ENCODE results near the gene GPATCH2.

The GPATCH2 gene

DNA sequence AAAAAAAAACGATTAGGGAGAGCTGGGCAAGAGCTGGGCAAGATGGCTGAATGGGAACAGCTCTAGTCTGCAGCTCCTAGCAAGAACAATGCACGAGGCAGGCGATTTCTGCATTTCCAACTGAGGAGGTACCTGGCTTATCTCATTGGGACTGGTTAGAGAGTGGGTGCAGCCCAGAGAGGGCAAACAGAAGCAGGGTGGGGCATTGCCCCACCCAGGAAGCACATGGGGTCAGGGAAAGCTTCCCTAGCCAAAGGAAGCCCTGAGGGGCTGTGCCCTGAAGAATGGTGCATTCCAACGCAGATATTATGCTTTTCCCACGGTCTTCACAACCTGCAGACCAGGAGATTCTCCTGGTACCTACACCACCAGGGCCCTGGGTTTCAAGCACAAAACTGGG lies 251.6 kb downstream of the GPATCH2 start:
- no peak overlapping the region for H3K27ac ChIP-seq
- TF ChIP-seq, protein P1, sequence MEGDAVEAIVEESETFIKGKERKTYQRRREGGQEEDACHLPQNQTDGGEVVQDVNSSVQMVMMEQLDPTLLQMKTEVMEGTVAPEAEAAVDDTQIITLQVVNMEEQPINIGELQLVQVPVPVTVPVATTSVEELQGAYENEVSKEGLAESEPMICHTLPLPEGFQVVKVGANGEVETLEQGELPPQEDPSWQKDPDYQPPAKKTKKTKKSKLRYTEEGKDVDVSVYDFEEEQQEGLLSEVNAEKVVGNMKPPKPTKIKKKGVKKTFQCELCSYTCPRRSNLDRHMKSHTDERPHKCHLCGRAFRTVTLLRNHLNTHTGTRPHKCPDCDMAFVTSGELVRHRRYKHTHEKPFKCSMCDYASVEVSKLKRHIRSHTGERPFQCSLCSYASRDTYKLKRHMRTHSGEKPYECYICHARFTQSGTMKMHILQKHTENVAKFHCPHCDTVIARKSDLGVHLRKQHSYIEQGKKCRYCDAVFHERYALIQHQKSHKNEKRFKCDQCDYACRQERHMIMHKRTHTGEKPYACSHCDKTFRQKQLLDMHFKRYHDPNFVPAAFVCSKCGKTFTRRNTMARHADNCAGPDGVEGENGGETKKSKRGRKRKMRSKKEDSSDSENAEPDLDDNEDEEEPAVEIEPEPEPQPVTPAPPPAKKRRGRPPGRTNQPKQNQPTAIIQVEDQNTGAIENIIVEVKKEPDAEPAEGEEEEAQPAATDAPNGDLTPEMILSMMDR (IDR thresholded peaks at IDR 0.05): no peak
- no peak for TF ChIP-seq ZFX (IDR thresholded peaks at IDR 0.05; ENCODE audit: borderline replicate concordance)

Data from 22Rv1 (cell line).